PC-3 (cell line): ENCODE results near the gene SLC19A1. TPM values are rescaled to one million over a fixed set of nuclear protein-coding genes. Genes with fewer than 3 reads are reported as not detected.

Experiments used
- ATAC-seq: fragments of 200-7000 bp; cut with Tn5 transposase; 2 replicates; pipeline ENCODE4 v1.9.1; 2020; ENCODE audit warnings: mild to moderate bottlenecking, moderate library complexity
- BruUV-seq: library from RNA; stranded (reverse); fragments of 400-500 nt; replicated peaks from 2 replicates; lab custom pipeline; 2021; lab: Mats Ljungman, UMichigan
- CTCF ChIA-PET: fragments of 300-600 bp; sonication (Branson Sonifier 250); formaldehyde crosslinking; loops from one replicate; lab custom pipeline; 2022; ENCODE audit warnings: antibody characterized with exemption; lab: Charles Lee
- POLR2A ChIA-PET: fragments of 300-600 bp; sonication (Branson Sonifier 250); formaldehyde crosslinking; loops from one replicate; lab custom pipeline; 2022; ENCODE audit warnings: antibody characterized with exemption; ENCODE audit not compliant: unreplicated experiment; lab: Charles Lee
- DNase-seq: peaks from one replicate; pipeline ENCODE4 v3.0.0-alpha.2; 2015
- H2AFZ ChIP-seq: fragments of 300-600 bp; sonication (generic); 2 replicates; pipeline ENCODE4 v1.6.0; 2016; ENCODE audit warnings: antibody characterized with exemption, low read length
- H3F3A ChIP-seq: fragments of 300-600 bp; sonication (generic); one replicate; pipeline ENCODE4 v1.6.0; 2017; ENCODE audit warnings: antibody characterized with exemption, low read length, control low read depth, mild to moderate bottlenecking; ENCODE audit not compliant: unreplicated experiment
- H3K27ac ChIP-seq: fragments of 300-600 bp; sonication (generic); 2 replicates; pipeline ENCODE4 v1.5.1; 2016; ENCODE audit warnings: mild to moderate bottlenecking, low read length
- H3K27me3 ChIP-seq: fragments of 300-600 bp; sonication (generic); 2 replicates; pipeline ENCODE4 v1.6.1; 2016; ENCODE audit warnings: low read length, mixed read lengths
- H3K36me3 ChIP-seq: fragments of 300-600 bp; sonication (generic); 2 replicates; pipeline ENCODE4 v1.6.1; 2016; ENCODE audit warnings: low read depth, mixed run types, low read length, mixed read lengths
- H3K4me1 ChIP-seq: fragments of 300-600 bp; sonication (generic); 2 replicates; pipeline ENCODE4 v1.5.1; 2016; ENCODE audit warnings: low read length; ENCODE audit not compliant: insufficient read depth
- H3K4me2 ChIP-seq: fragments of 300-600 bp; sonication (generic); 2 replicates; pipeline ENCODE4 v1.6.0; 2016; ENCODE audit warnings: low read length
- H3K4me3 ChIP-seq: fragments of 300-600 bp; sonication (generic); 2 replicates; pipeline ENCODE4 v1.5.1; 2016; ENCODE audit warnings: mild to moderate bottlenecking, low read length, mixed read lengths
- H3K79me2 ChIP-seq: fragments of 300-600 bp; sonication (generic); 2 replicates; pipeline ENCODE4 v1.6.1; 2017; ENCODE audit warnings: low read length, mixed read lengths
- H3K9ac ChIP-seq: fragments of 300-600 bp; sonication (generic); 2 replicates; pipeline ENCODE4 v1.6.0; 2016; ENCODE audit warnings: mild to moderate bottlenecking, low read length
- H3K9me2 ChIP-seq: fragments of 300-600 bp; sonication (generic); replicated peaks from 2 replicates; pipeline ENCODE4 v1.6.1; 2016; ENCODE audit warnings: mixed run types, low read length, mixed read lengths
- H3K9me3 ChIP-seq: fragments of 300-600 bp; sonication (generic); 2 replicates; pipeline ENCODE4 v1.6.1; 2016; ENCODE audit warnings: low read length, mixed read lengths
- H4K20me1 ChIP-seq: fragments of 300-600 bp; sonication (generic); 2 replicates; pipeline ENCODE4 v1.6.1; 2016; ENCODE audit warnings: low read length, mixed read lengths
- EZH2 ChIP-seq: fragments of 300-600 bp; sonication (generic); IDR thresholded peaks from one replicate; pipeline ENCODE4 v1.6.1; 2017; ENCODE audit warnings: antibody characterized with exemption, mild to moderate bottlenecking, low read length; ENCODE audit not compliant: unreplicated experiment
- EZH2phosphoT487 ChIP-seq: fragments of 300-600 bp; sonication (generic); IDR thresholded peaks from 2 replicates; pipeline ENCODE4 v1.6.1; 2018; ENCODE audit warnings: mild to moderate bottlenecking, antibody characterized with exemption, low read length, borderline replicate concordance
- intact Hi-C: fragments of 100-400 bp; cut with micrococcal nuclease; formaldehyde crosslinking; loops from 2 replicates; pipeline ENCODE4 v1.9.0; 2023
- total RNA-seq: library from RNA; depleted of rRNA; stranded (reverse); fragments of >200 nt; gene quantifications from 2 replicates; pipeline ENCODE4 v1.2.3, GENCODE V29; 2014
- TF ChIP-seq, protein P1 (sequence below): fragments of 300-600 bp; sonication (generic); conservative IDR thresholded peaks from 2 replicates; pipeline ENCODE4 v1.5.1; 2017; ENCODE audit warnings: antibody characterized with exemption, low read depth, mild to moderate bottlenecking, low read length

SLC19A1 gene
- total RNA-seq, 1 experiment from 2014 or later: 54.2 TPM

DNA sequence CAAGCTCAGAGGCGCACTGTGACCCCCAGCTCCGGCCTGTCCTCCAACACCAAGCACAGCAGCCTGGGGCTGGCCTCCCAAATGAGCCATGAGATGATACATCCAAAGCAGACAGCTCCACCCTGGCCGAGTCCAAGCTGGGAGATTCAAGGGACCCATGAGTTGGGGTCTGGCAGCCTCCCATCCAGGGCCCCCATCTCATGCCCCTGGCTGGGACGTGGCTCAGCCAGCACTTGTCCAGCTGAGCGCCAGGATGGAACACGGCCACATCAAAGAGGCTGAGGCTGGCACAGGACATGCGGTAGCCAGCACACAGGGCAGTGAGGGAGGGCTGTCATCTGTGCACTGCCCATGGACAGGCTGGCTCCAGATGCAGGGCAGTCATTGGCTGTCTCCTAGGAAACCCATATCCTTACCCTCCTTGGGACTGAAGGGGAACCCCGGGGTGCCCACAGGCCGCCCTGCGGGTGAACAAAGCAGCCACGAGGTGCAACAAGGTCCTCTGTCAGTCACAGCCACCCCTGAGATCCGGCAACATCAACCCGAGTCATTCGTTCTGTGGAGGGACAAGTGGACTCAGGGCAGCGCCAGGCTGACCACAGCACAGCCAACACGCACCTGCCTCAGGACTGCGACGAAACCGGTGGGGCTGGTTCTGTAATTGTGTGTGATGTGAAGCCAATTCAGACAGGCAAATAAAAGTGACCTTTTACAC, 29.1 kb downstream of the SLC19A1 start:
- H3K9me3 ChIP-seq: no peaks in the 10 kb centered on the region
- H3K4me3 ChIP-seq: no peak overlapping the region
- H3K27ac ChIP-seq: peak overlapping the region; percentile 76
- no peaks in the 10 kb centered on the region for H3F3A ChIP-seq
- H3K27me3 ChIP-seq: no peaks in the 10 kb centered on the region
- no peak for TF ChIP-seq EZH2phosphoT487
- TF ChIP-seq, protein P1, sequence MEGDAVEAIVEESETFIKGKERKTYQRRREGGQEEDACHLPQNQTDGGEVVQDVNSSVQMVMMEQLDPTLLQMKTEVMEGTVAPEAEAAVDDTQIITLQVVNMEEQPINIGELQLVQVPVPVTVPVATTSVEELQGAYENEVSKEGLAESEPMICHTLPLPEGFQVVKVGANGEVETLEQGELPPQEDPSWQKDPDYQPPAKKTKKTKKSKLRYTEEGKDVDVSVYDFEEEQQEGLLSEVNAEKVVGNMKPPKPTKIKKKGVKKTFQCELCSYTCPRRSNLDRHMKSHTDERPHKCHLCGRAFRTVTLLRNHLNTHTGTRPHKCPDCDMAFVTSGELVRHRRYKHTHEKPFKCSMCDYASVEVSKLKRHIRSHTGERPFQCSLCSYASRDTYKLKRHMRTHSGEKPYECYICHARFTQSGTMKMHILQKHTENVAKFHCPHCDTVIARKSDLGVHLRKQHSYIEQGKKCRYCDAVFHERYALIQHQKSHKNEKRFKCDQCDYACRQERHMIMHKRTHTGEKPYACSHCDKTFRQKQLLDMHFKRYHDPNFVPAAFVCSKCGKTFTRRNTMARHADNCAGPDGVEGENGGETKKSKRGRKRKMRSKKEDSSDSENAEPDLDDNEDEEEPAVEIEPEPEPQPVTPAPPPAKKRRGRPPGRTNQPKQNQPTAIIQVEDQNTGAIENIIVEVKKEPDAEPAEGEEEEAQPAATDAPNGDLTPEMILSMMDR: no peak
- TF ChIP-seq EZH2: no peak
- peaks cover 4% of the 10 kb centered on the region for H3K79me2 ChIP-seq
- DNase-seq: peak; percentile 94
- no peaks in the 10 kb centered on the region for H3K9me2 ChIP-seq
- no peaks in the 10 kb centered on the region for H4K20me1 ChIP-seq
- peaks cover 10% of the 10 kb centered on the region; the same call in 1 of the 2 replicates for H3K36me3 ChIP-seq
- no peak overlapping the region for H2AFZ ChIP-seq
- H3K4me1 ChIP-seq: peaks cover 34% of the 10 kb centered on the region
- peak; percentile 69 for ATAC-seq
- H3K4me2 ChIP-seq: peak overlapping the region; percentile 77
- peak overlapping the region; percentile 29 for H3K9ac ChIP-seq
- ChIA-PET CTCF (no interaction called here), POLR2A (no interaction called here)
- no TSS peak for BruUV-seq
- intact Hi-C loops: no loop called here

DNA sequence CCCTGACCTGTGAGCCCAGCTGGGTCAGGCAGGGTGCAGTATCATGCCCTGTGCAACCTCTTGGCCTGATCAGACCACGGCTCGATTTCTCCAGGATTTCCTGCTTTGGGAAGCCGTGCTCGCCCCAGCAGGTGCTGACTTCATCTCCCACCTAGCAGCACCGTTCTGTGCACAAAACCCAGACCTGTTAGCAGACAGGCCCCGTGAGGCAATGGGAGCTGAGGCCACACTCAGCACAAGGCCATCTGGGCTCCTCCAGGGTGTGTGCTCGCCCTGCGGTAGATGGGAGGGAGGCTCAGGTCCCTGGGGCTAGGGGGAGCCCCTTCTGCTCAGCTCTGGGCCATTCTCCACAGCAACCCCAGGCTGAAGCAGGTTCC, 29.6 kb downstream of the SLC19A1 start:
- intact Hi-C loops: no loop called here
- no peak overlapping the region for H3K4me3 ChIP-seq
- H4K20me1 ChIP-seq: no peaks in the 10 kb centered on the region
- peak overlapping the region; percentile 77 for H3K4me2 ChIP-seq
- no peak for DNase-seq
- CTCF ChIA-PET: no interaction called here
- no peaks in the 10 kb centered on the region for H3K9me2 ChIP-seq
- POLR2A ChIA-PET: no interaction called here
- no peak; the same call in 1 of the 2 replicates for ATAC-seq
- 0 out of 2 replicates have a peak overlapping the region, but pooled peaks have one; percentile 29 for H3K9ac ChIP-seq
- H3K79me2 ChIP-seq: no peaks in the 10 kb centered on the region
- no peaks in the 10 kb centered on the region for H3F3A ChIP-seq
- no peaks in the 10 kb centered on the region for H3K9me3 ChIP-seq
- TSS peak; percentile 32 for BruUV-seq
- peaks cover 5% of the 10 kb centered on the region; the same call in 1 of the 2 replicates for H3K36me3 ChIP-seq
- no peak overlapping the region for H2AFZ ChIP-seq
- H3K4me1 ChIP-seq: peaks cover 34% of the 10 kb centered on the region
- H3K27me3 ChIP-seq: no peaks in the 10 kb centered on the region
- TF ChIP-seq EZH2 (no peak), EZH2phosphoT487 (no peak)
- TF ChIP-seq, protein P1: no peak
- H3K27ac ChIP-seq: peak overlapping the region; percentile 76
